ENCODE measurements around the gene ONECUT1. TPM values are rescaled to one million over a fixed set of nuclear protein-coding genes. Genes with fewer than 3 reads are reported as not detected.
A peak's percentile ranks its signal among the peaks of the same experiment; 100 is the strongest.

Gene ONECUT1
- total RNA-seq, 1 donor from 2014 or later: 11.0 TPM

DNA sequence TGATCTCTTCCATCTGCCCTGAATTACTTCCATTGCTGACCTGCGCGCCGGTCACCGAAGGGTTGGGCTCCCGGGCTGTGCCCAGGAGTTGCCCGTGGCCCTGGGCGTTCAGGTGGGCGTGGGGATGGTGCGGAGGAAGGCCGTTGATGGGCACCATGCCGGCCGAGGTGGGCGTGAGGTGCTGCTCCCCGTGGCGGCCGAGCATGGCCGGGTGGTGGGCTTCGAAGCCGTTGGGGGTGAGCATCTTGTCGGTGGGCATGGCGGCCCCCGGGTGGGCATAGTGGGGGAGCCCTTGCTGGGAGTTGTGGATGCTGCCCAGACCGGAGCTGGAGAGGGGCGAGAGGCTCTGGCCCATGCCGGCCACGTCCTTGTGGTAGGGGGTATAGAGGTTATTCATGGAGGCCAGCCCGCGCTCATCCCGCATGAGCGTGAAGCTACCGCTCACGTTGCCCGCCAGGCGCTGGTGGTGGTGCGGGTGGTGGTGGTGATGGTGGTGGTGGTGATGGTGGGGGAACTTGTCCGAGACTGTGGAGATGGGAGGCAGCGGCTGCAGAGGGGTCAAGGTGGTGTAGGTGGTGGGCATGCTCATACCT is 1.0 kb downstream of the ONECUT1 start:
- H3K4me3 Mint-ChIP-seq: peak overlapping the region; percentile 86
- peaks cover 7% of the 10 kb centered on the region for H3K4me1 Mint-ChIP-seq (ENCODE audit: unreplicated experiment)
- no peaks in the 10 kb centered on the region for H3K36me3 Mint-ChIP-seq
- H3K27ac Mint-ChIP-seq: no peak overlapping the region
- TF ChIP-seq, protein P1, sequence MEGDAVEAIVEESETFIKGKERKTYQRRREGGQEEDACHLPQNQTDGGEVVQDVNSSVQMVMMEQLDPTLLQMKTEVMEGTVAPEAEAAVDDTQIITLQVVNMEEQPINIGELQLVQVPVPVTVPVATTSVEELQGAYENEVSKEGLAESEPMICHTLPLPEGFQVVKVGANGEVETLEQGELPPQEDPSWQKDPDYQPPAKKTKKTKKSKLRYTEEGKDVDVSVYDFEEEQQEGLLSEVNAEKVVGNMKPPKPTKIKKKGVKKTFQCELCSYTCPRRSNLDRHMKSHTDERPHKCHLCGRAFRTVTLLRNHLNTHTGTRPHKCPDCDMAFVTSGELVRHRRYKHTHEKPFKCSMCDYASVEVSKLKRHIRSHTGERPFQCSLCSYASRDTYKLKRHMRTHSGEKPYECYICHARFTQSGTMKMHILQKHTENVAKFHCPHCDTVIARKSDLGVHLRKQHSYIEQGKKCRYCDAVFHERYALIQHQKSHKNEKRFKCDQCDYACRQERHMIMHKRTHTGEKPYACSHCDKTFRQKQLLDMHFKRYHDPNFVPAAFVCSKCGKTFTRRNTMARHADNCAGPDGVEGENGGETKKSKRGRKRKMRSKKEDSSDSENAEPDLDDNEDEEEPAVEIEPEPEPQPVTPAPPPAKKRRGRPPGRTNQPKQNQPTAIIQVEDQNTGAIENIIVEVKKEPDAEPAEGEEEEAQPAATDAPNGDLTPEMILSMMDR (conservative IDR thresholded peaks at IDR 0.05): no peak
- no peaks in the 10 kb centered on the region for H3K9me3 Mint-ChIP-seq
- DNase-seq (ENCODE audit: extremely low spot score, unreplicated experiment): no peak
- peaks cover 95% of the 10 kb centered on the region for H3K27me3 Mint-ChIP-seq

DNA sequence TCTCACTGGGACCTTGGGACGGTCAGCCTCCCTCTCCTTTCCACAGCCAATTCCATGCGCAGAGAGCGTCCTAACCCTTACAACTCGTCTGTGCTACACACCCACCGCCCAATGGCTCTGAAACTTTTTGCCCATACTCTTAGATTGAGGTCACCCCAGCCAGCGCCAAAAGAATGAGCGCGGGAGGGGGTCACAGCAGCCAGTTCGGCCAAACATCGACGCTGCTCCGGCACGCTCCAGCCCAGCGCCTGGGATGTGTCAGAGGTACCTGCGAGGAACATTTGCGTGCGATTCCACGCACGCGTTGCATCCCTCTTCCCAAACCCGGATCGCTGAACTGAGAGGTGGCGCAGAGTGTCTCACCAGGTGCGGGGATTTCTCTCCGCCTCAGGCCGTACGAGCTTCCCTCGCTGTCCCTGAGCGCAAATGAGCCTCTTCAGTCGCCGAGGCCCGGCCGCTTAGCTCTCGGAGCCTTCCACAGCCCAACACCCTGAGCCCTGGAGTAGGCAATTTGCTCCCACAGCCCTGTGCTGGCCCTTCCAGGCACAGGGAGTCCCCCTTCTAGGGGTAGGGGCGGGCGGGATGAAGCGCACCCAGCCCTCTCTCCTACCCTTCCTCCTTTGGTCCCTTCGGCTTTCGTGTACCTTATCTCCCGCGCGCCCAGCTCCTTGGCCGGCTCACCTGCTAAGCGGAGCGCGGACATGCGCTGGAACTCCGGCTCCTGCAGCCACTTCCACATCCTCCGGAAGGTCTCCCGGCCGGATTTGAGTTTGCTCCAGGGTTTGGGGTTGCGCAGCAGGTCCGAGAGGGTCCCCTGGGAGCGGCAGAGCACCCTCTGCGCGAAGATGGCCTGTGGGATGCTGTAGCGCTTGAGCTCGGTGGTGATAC is 1.8 kb downstream of the ONECUT1 start:
- no peaks in the 10 kb centered on the region for H3K36me3 Mint-ChIP-seq
- peak overlapping the region; percentile 86 for H3K4me3 Mint-ChIP-seq
- no peak overlapping the region for H3K27ac Mint-ChIP-seq
- TF ChIP-seq, protein P1 (conservative IDR thresholded peaks at IDR 0.05): no peak
- no peak for DNase-seq (ENCODE audit: extremely low spot score, unreplicated experiment)
- H3K9me3 Mint-ChIP-seq: no peaks in the 10 kb centered on the region
- peaks cover 7% of the 10 kb centered on the region for H3K4me1 Mint-ChIP-seq (ENCODE audit: unreplicated experiment)
- peaks cover 95% of the 10 kb centered on the region for H3K27me3 Mint-ChIP-seq

GRCh38 chr15:52787549-52788098 is 2.5 kb downstream of the ONECUT1 start:
- H3K27me3 Mint-ChIP-seq: peaks cover 95% of the 10 kb centered on the region

DNA sequence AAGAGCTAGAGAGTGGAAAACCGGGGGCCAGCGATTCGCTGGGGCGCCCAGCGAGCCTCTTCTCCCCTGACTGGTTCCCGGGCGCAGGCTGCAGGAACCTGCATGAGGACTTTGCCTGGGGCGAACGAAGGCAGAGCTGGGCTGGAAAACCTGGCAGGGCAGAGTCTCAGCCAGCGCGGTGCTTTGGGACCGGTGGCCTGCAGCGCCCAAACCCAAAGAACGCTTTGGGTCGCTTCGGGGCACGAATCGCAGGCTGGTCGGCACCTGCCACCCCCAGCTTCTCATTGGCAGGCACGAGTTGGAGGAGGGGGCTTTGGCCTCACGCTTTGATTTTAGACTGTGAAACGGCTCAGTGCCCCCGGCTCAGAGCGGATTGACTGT is 3.0 kb downstream of the ONECUT1 start:
- peak overlapping the region; percentile 80 for H3K4me3 Mint-ChIP-seq
- no peak for DNase-seq (ENCODE audit: extremely low spot score, unreplicated experiment)

More at GRCh38 chr15:52787549-52788098, 2.5 kb downstream of the ONECUT1 start:
- Mint-ChIP-seq H3K9me3 (no peaks in the 10 kb centered on the region), H3K4me3 (peak overlapping the region; percentile 86), H3K27ac (no peak overlapping the region), H3K4me1 (ENCODE audit: unreplicated experiment) (peaks cover 7% of the 10 kb centered on the region), H3K36me3 (no peaks in the 10 kb centered on the region)
- no peak for DNase-seq (ENCODE audit: extremely low spot score, unreplicated experiment)
- TF ChIP-seq, protein P1 (conservative IDR thresholded peaks at IDR 0.05): no peak

DNA sequence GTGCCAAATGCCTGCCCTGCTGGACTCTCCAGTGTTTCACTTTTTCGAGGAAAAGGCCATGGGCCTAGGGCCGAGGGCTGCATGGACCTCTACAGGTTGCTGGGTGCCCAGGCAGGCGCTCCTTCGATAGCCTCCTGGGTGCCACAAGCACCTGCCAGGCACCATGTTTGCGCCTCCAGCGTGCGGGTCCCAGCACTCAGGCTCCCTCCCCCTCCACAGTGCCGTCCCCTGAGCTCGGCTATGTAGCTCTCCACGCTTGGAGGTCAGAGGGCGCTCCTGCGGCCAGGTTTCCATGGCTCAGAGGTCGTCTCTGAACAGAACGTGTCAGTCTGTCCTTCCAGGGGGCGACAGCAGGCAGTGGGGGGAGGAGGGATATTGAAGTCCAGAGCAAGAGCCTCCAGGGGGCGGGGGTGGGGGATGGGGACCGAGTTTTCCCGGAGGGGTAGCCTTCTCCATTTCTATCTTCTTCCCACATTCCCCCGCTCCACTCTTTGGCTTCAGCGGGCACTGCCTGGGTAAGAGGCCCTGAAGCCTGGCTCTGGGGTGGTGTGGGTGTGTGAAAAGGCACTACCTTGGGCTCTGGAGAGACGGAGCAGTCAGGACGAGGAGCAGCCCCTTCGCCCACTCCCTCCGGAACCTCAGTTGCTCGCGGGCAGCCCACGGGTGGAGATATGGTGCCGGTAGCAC is 3.6 kb downstream of the ONECUT1 start:
- peaks cover 95% of the 10 kb centered on the region for H3K27me3 Mint-ChIP-seq
- no peak overlapping the region for H3K27ac Mint-ChIP-seq
- no peaks in the 10 kb centered on the region for H3K9me3 Mint-ChIP-seq
- H3K4me3 Mint-ChIP-seq: peak overlapping the region; percentile 80
- DNase-seq (ENCODE audit: extremely low spot score, unreplicated experiment): no peak
- TF ChIP-seq, protein P1 (conservative IDR thresholded peaks at IDR 0.05): no peak
- H3K36me3 Mint-ChIP-seq: no peaks in the 10 kb centered on the region
- H3K4me1 Mint-ChIP-seq (ENCODE audit: unreplicated experiment): peaks cover 7% of the 10 kb centered on the region

More for the DNA sequence above, 3.0 kb downstream of the ONECUT1 start:
- peaks cover 7% of the 10 kb centered on the region for H3K4me1 Mint-ChIP-seq (ENCODE audit: unreplicated experiment)
- H3K9me3 Mint-ChIP-seq: no peaks in the 10 kb centered on the region
- no peak overlapping the region for H3K27ac Mint-ChIP-seq
- TF ChIP-seq, protein P1 (conservative IDR thresholded peaks at IDR 0.05): no peak
- no peaks in the 10 kb centered on the region for H3K36me3 Mint-ChIP-seq
- peaks cover 95% of the 10 kb centered on the region for H3K27me3 Mint-ChIP-seq
